HCT116 (cell line): Measurements from ENCODE around the gene GASK1A. TPM values are rescaled to one million over a fixed set of nuclear protein-coding genes. Genes with fewer than 3 reads are reported as not detected.

Experiments
- ATAC-seq: fragments of 200-7000 bp; cut with Tn5 transposase; 2 replicates; pipeline ENCODE4 v1.9.1; 2020; ENCODE audit warnings: mild to moderate bottlenecking, moderate library complexity
- BruUV-seq: library from RNA; stranded (reverse); fragments of 400-500 nt; replicated peaks from 2 replicates; lab custom pipeline; 2021; lab: Mats Ljungman, UMichigan
- CTCF ChIA-PET: fragments of 300-600 bp; sonication (Branson Sonifier 250); formaldehyde crosslinking; loops from one replicate; lab custom pipeline; 2021; ENCODE audit warnings: antibody characterized with exemption; lab: Charles Lee
- POLR2A ChIA-PET: fragments of 300-600, 350-600 bp; sonication (Branson Sonifier 250); formaldehyde crosslinking; loops from one replicate; lab custom pipeline; 2021; ENCODE audit warnings: antibody characterized with exemption; lab: Charles Lee
- RAD21 ChIA-PET, 2 experiments: fragments of 300-600 bp; sonication (Branson Sonifier 250); formaldehyde crosslinking; loops; one replicate each; lab custom pipeline; 2023; ENCODE audit warnings: low total read pairs in 2 of 2; ENCODE audit not compliant: uncharacterized antibody in 2 of 2, unreplicated experiment in 2 of 2, low non-redundant PET in 1 of 2; lab: Charles Lee
- DNase-seq: peaks from one replicate; pipeline ENCODE4 v3.0.0-alpha.2; 2010; ENCODE audit warnings: low read depth, low spot score
- H2AFZ ChIP-seq: fragments of 200-600 bp; shearing (Covaris generic), sonication (generic); 2 replicates; pipeline ENCODE4 v1.6.1; 2017; ENCODE audit warnings: low read depth, mixed run types, mixed read lengths, antibody characterized with exemption, low read length; ENCODE audit not compliant: poor library complexity, severe bottlenecking
- H3K27ac ChIP-seq: 2 replicates; pipeline ENCODE4 v1.5.1; 2012; ENCODE audit warnings: low read depth, low read length
- H3K27me3 ChIP-seq: fragments of 200-600 bp; sonication (generic); 2 replicates; pipeline ENCODE4 v1.6.1; 2016; ENCODE audit warnings: mixed run types, low read length, mixed read lengths; ENCODE audit not compliant: insufficient read depth
- H3K36me3 ChIP-seq, 2 experiments: fragments of 200-500 bp in 1 of 2; fragments of 200-600 bp in 1 of 2; sonication (Bioruptor generic) in 1 of 2; sonication (generic) in 1 of 2; 2 replicates each; pipeline versions ENCODE4 v1.5.1 to v1.6.1; 2014 to 2016; ENCODE audit warnings: low read length in 2 of 2, inconsistent platforms in 1 of 2, mixed read lengths in 1 of 2, mixed run types in 1 of 2; ENCODE audit not compliant: insufficient read depth in 2 of 2, control insufficient read depth in 1 of 2
- H3K4me1 ChIP-seq, 2 experiments: fragments of 200-600 bp in 1 of 2; sonication (generic) in 1 of 2; 2 replicates each; pipeline versions ENCODE4 v1.5.1 to v1.6.1; 2012 to 2017; ENCODE audit warnings: low read length in 2 of 2, inconsistent platforms in 1 of 2, mild to moderate bottlenecking in 1 of 2, mixed read lengths in 1 of 2, mixed run types in 1 of 2, moderate library complexity in 1 of 2; ENCODE audit not compliant: insufficient read depth in 2 of 2, control insufficient read depth in 1 of 2
- H3K4me2 ChIP-seq: fragments of 200-600 bp; sonication (generic); 2 replicates; pipeline ENCODE4 v1.6.1; 2017; ENCODE audit warnings: mixed run types, low read length, mixed read lengths
- H3K4me3 ChIP-seq, 2 experiments: fragments of 200-600 bp in 1 of 2; sonication (generic) in 1 of 2; replicated peaks in 1 of 2; 2 replicates each; pipeline ENCODE4 v1.5.1; 2011 to 2016; ENCODE audit warnings: low read length in 2 of 2, control low read depth in 1 of 2, low read depth in 1 of 2, mild to moderate bottlenecking in 1 of 2, mixed read lengths in 1 of 2, mixed run types in 1 of 2
- H3K79me2 ChIP-seq: fragments of 200-600 bp; sonication (generic); 2 replicates; pipeline ENCODE4 v1.6.1; 2017; ENCODE audit warnings: mild to moderate bottlenecking, mixed run types, low read length, moderate library complexity, mixed read lengths; ENCODE audit not compliant: insufficient read depth
- H3K9ac ChIP-seq: fragments of 200-600 bp; sonication (generic); 2 replicates; pipeline ENCODE4 v1.6.1; 2016; ENCODE audit warnings: low read length, mixed read lengths
- H3K9me2 ChIP-seq: fragments of 200-600 bp; sonication (generic), shearing (Covaris generic); 2 replicates; pipeline ENCODE4 v1.6.1; 2017; ENCODE audit warnings: mixed run types, mild to moderate bottlenecking, moderate library complexity; ENCODE audit not compliant: insufficient read depth
- H3K9me3 ChIP-seq, 2 experiments: fragments of 200-500 bp in 1 of 2; fragments of 200-600 bp in 1 of 2; sonication (Bioruptor generic) in 1 of 2; sonication (generic) in 1 of 2; 2 replicates each; pipeline ENCODE4 v1.6.1; 2014 to 2017; ENCODE audit warnings: low read length in 2 of 2, mixed read lengths in 2 of 2, inconsistent platforms in 1 of 2, low read depth in 1 of 2, mild to moderate bottlenecking in 1 of 2, mixed run types in 1 of 2, moderate library complexity in 1 of 2; ENCODE audit not compliant: control insufficient read depth in 1 of 2, insufficient read depth in 1 of 2
- H4K20me1 ChIP-seq: fragments of 200-600 bp; sonication (generic), shearing (Covaris generic); 2 replicates; pipeline ENCODE4 v1.6.1; 2017; ENCODE audit warnings: mixed run types, mild to moderate bottlenecking, moderate library complexity; ENCODE audit not compliant: insufficient read depth
- CEBPB ChIP-seq: IDR thresholded peaks from 2 replicates; pipeline ENCODE4 v1.6.1; 2012; ENCODE audit warnings: low read depth
- EGR1 ChIP-seq: IDR thresholded peaks from 2 replicates; pipeline ENCODE4 v1.6.1; 2012; ENCODE audit warnings: low read depth
- EZH2 ChIP-seq: fragments of 200-600 bp; sonication (generic); IDR thresholded peaks from 2 replicates; pipeline ENCODE4 v1.6.1; 2017; ENCODE audit warnings: antibody characterized with exemption, mixed run types
- POLR2AphosphoS5 ChIP-seq: IDR thresholded peaks from 2 replicates; pipeline ENCODE4 v1.6.1; 2011; ENCODE audit warnings: mild to moderate bottlenecking, low read depth, low read length, moderate library complexity
- SRF ChIP-seq: IDR thresholded peaks from 2 replicates; pipeline ENCODE4 v1.6.1; 2012; ENCODE audit warnings: low read depth
- YY1 ChIP-seq: IDR thresholded peaks from 2 replicates; pipeline ENCODE4 v1.6.1; 2011; ENCODE audit warnings: low read length, low read depth, moderate library complexity, mild to moderate bottlenecking; ENCODE audit not compliant: insufficient replicate concordance; ENCODE audit errors: extremely low read depth
- intact Hi-C: fragments of 100-400 bp; cut with micrococcal nuclease; formaldehyde crosslinking; loops from 2 replicates; pipeline ENCODE4 v1.10.0; 2022
- total RNA-seq: library from RNA; stranded (reverse); gene quantifications from one replicate; pipeline ENCODE4 v1.2.1, GENCODE V29; 2021; ENCODE audit not compliant: unreplicated experiment
- TF ChIP-seq, protein P1 (sequence below): IDR thresholded peaks from 2 replicates; pipeline ENCODE4 v1.6.1; 2012
- TF ChIP-seq, protein P2 (sequence below): IDR thresholded peaks from 2 replicates; pipeline ENCODE4 v1.6.1; 2011; ENCODE audit warnings: mild to moderate bottlenecking, low read length, moderate library complexity; ENCODE audit not compliant: insufficient replicate concordance; ENCODE audit errors: extremely low read depth

Gene GASK1A
- total RNA-seq, 1 experiment from 2014 or later: 1.0 TPM

DNA sequence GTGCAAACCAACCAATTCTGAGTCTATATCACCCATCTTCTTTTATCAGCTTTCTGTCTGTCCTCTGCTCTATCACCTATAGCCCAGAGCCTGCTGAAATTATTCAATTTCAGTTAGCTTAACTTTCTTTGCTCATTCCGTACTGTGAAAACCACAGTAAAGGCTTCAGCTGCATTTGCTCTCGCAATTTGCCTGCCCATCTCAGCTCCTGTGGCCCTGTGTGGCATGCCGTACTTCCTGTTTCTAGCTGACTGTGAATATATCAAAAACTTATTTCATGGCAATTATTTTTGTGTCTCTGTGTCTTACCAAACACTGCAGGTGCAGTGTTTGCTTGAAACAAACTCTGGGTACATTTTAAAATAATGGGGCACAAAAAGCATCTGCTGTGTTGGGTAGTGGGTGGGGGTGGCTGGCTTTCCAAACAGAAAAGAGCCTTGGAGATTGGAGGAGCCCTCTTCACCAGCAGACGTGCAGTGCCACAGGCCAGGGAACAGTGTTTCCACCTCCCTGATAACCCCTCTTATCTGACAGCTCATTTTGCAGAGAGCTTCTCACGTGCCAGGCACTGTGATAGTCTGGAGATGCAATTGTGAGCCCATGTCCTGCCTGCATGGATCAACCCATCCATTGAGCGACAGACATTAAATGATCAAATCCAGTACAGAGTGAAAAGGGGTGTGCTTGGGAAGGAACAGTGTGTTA, 45.2 kb downstream of the GASK1A start:
- RAD21 ChIA-PET: no interaction called here
- Histone ChIP-seq H3K27me3 (no peaks in the 10 kb centered on the region), H3K4me1 (peaks cover 0 to 18% of the 10 kb centered on the region in 2 experiments; a peak in 1 of 4 replicates), H4K20me1 (no peaks in the 10 kb centered on the region), H3K79me2 (no peaks in the 10 kb centered on the region), H2AFZ (no peak overlapping the region), H3K9me2 (no peaks in the 10 kb centered on the region), H3K4me2 (no peak overlapping the region), H3K9me3 (no peaks in the 10 kb centered on the region), H3K4me3 (no peak overlapping the region), H3K36me3 (no peaks in the 10 kb centered on the region), H3K9ac (no peak overlapping the region), H3K27ac (no peak overlapping the region)
- BruUV-seq: no TSS peak
- TF ChIP-seq POLR2AphosphoS5 (no peak), EGR1 (no peak)
- TF ChIP-seq, protein P1, sequence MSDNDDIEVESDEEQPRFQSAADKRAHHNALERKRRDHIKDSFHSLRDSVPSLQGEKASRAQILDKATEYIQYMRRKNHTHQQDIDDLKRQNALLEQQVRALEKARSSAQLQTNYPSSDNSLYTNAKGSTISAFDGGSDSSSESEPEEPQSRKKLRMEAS: no peak
- TF ChIP-seq, protein P2, sequence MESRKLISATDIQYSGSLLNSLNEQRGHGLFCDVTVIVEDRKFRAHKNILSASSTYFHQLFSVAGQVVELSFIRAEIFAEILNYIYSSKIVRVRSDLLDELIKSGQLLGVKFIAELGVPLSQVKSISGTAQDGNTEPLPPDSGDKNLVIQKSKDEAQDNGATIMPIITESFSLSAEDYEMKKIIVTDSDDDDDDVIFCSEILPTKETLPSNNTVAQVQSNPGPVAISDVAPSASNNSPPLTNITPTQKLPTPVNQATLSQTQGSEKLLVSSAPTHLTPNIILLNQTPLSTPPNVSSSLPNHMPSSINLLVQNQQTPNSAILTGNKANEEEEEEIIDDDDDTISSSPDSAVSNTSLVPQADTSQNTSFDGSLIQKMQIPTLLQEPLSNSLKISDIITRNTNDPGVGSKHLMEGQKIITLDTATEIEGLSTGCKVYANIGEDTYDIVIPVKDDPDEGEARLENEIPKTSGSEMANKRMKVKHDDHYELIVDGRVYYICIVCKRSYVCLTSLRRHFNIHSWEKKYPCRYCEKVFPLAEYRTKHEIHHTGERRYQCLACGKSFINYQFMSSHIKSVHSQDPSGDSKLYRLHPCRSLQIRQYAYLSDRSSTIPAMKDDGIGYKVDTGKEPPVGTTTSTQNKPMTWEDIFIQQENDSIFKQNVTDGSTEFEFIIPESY: no peak
- POLR2A ChIA-PET: no interaction called here
- CTCF ChIA-PET: no interaction called here
- intact Hi-C loops: no loop called here
- DNase-seq (no peak), ATAC-seq (no peak)

DNA sequence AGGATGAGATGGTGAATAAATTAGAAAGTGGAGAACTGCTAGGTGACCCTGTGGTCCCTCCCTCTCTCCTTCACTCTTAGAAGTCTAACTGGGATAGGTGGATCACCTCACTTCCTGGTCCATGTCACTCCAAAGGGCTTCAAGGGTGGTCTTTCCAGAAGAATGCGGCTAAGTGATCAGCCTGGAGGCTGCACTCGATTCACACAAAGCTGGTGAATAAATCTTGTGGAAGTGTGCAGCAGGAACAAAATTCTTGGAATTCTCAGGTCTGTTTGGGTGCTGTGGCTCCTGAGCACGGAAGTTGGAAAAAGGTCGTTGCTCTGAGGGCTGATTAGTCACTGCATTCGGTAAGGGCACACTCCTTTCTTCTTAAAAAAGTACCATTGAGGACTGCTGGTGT, 46.3 kb downstream of the GASK1A start:
- no peaks in the 10 kb centered on the region for H3K9me2 ChIP-seq
- intact Hi-C loops: no loop called here
- DNase-seq: no peak
- ATAC-seq: no peak
- H3K4me1 ChIP-seq: peaks cover 0 to 18% of the 10 kb centered on the region in 2 experiments; a peak in 1 of 4 replicates
- H4K20me1 ChIP-seq: no peaks in the 10 kb centered on the region
- H3K9ac ChIP-seq: no peak overlapping the region
- H3K4me3 ChIP-seq: no peak overlapping the region
- no peaks in the 10 kb centered on the region for H3K9me3 ChIP-seq
- no peak overlapping the region for H3K4me2 ChIP-seq
- no peaks in the 10 kb centered on the region for H3K36me3 ChIP-seq
- BruUV-seq: no TSS peak
- no peaks in the 10 kb centered on the region for H3K27me3 ChIP-seq
- POLR2A ChIA-PET: no interaction called here
- no peak overlapping the region for H3K27ac ChIP-seq
- CTCF ChIA-PET: no interaction called here
- no peak for TF ChIP-seq YY1
- TF ChIP-seq EGR1: no peak
- TF ChIP-seq CEBPB: no peak
- no peak for TF ChIP-seq EZH2
- TF ChIP-seq SRF: no peak
- RAD21 ChIA-PET: no interaction called here
- no peaks in the 10 kb centered on the region for H3K79me2 ChIP-seq
- no peak overlapping the region for H2AFZ ChIP-seq
